DND-41 (cell line): ENCODE data around the gene COTL1.

Experiments
- CTCF ChIP-seq: IDR thresholded peaks from 2 replicates; pipeline ENCODE4 v1.5.1; 2012; ENCODE audit warnings: borderline replicate concordance, low read length, moderate library complexity, mild to moderate bottlenecking; ENCODE audit not compliant: poor library complexity, severe bottlenecking; ENCODE audit errors: extremely low read depth
- EZH2 ChIP-seq: IDR thresholded peaks from 3 replicates; pipeline ENCODE4 v1.6.1; 2012; ENCODE audit warnings: borderline replicate concordance, low read depth, mild to moderate bottlenecking, moderate library complexity, low read length, inconsistent platforms; ENCODE audit not compliant: severe bottlenecking

GRCh38 chr16:84660973-84661372 lies 43.1 kb upstream of the COTL1 start:
- no peak for TF ChIP-seq CTCF
- TF ChIP-seq EZH2: no peak
